GM12878 (cell line): ENCODE results near the gene ATG9A. TPM values are rescaled to one million over a fixed set of nuclear protein-coding genes. Genes with fewer than 3 reads are reported as not detected.

ENCODE experiments used
- ATAC-seq: fragments of 200-7000 bp; cut with Tn5 transposase; 3 replicates; pipeline ENCODE4 v1.9.1; 2020; ENCODE audit warnings: mild to moderate bottlenecking, moderate library complexity
- BruUV-seq: library from RNA; stranded (reverse); fragments of 400-500 nt; replicated peaks from 2 replicates; lab custom pipeline; 2021; lab: Mats Ljungman, UMichigan
- CTCF ChIA-PET: fragments of 300-600 bp; sonication (Branson Sonifier 250); formaldehyde crosslinking; extraction: SDS; loops from one replicate; lab custom pipeline; 2021; ENCODE audit warnings: inconsistent platforms; lab: Yijun Ruan, JAX
- POLR2A ChIA-PET: fragments of 350-600 bp; formaldehyde crosslinking; extraction: SDS; loops from one replicate; lab custom pipeline; 2021; ENCODE audit warnings: inconsistent platforms; lab: Charles Lee
- RAD21 ChIA-PET: fragments of 300-600 bp; sonication (Branson Sonifier 250); formaldehyde crosslinking; loops from one replicate; lab custom pipeline; 2023; ENCODE audit warnings: antibody characterized with exemption; ENCODE audit not compliant: unreplicated experiment; lab: Charles Lee
- SMC1A ChIA-PET: fragments of 300-600 bp; sonication (Branson Sonifier 250); formaldehyde crosslinking; loops from one replicate; lab custom pipeline; 2023; ENCODE audit not compliant: unreplicated experiment, uncharacterized antibody; lab: Charles Lee
- DNase-seq: peaks from one replicate; pipeline ENCODE4 v3.0.0-alpha.2; 2011; ENCODE audit warnings: low read depth, low spot score
- FAIRE-seq: peaks from 3 replicates; lab custom pipeline; 2011; peaks lifted over from hg19 to GRCh38; lab: Jason Lieb, UNC
- H2AFZ ChIP-seq: 2 replicates; pipeline ENCODE4 v1.6.0; 2011; ENCODE audit warnings: low read depth, low read length, control low read depth; ENCODE audit not compliant: control insufficient read depth
- H3K27ac ChIP-seq: 2 replicates; pipeline ENCODE4 v1.5.1; 2011; ENCODE audit warnings: control low read depth; ENCODE audit not compliant: control insufficient read depth, insufficient read depth
- H3K27me3 ChIP-seq, 2 experiments: replicated peaks in 1 of 2; 2 replicates each; pipeline versions ENCODE4 v1.6.0 to v1.6.1; 2011; ENCODE audit warnings: low read length in 1 of 2; ENCODE audit not compliant: control insufficient read depth in 2 of 2, insufficient read depth in 2 of 2
- H3K36me3 ChIP-seq, 2 experiments: 2 replicates each; pipeline ENCODE4 v1.5.1; 2011; ENCODE audit warnings: low read length in 1 of 2; ENCODE audit not compliant: control insufficient read depth in 2 of 2, insufficient read depth in 2 of 2
- H3K4me1 ChIP-seq: 2 replicates; pipeline ENCODE4 v1.6.1; 2011; ENCODE audit warnings: mild to moderate bottlenecking, low read length, moderate library complexity, mixed read lengths; ENCODE audit not compliant: control insufficient read depth, insufficient read depth
- H3K4me2 ChIP-seq: 2 replicates; pipeline ENCODE4 v1.6.0; 2011; ENCODE audit warnings: control low read depth; ENCODE audit not compliant: control insufficient read depth, insufficient read depth
- H3K4me3 ChIP-seq: fragments of 200-600 bp; sonication (generic); 2 replicates; pipeline ENCODE4 v1.5.1; 2016
- H3K79me2 ChIP-seq: 2 replicates; pipeline ENCODE4 v1.6.0; 2011; ENCODE audit warnings: low read length; ENCODE audit not compliant: control insufficient read depth, insufficient read depth
- H3K9ac ChIP-seq: 2 replicates; pipeline ENCODE4 v1.8.0; 2011; ENCODE audit warnings: low read length, control low read depth, mixed read lengths; ENCODE audit not compliant: control insufficient read depth, insufficient read depth
- H3K9me3 ChIP-seq: replicated peaks from 3 replicates; pipeline ENCODE4 v1.5.1; 2011; ENCODE audit warnings: mild to moderate bottlenecking, low read length; ENCODE audit not compliant: control insufficient read depth, insufficient read depth
- H4K20me1 ChIP-seq: 2 replicates; pipeline ENCODE4 v1.6.0; 2011; ENCODE audit not compliant: control insufficient read depth, insufficient read depth
- BACH1 ChIP-seq: fragments of 450-650 bp; IDR thresholded peaks from 2 replicates; pipeline ENCODE4 v1.6.1; 2017; ENCODE audit warnings: mild to moderate bottlenecking, borderline replicate concordance
- EZH2 ChIP-seq: IDR thresholded peaks from 2 replicates; pipeline ENCODE4 v1.6.1; 2012; ENCODE audit warnings: low read depth, mild to moderate bottlenecking, control low read depth, inconsistent platforms, low read length, borderline replicate concordance; ENCODE audit not compliant: control insufficient read depth
- MEF2A ChIP-seq: IDR thresholded peaks from 2 replicates; pipeline ENCODE4 v1.6.1; 2011; ENCODE audit warnings: low read depth, mild to moderate bottlenecking, low read length, moderate library complexity; ENCODE audit not compliant: insufficient read depth
- MXI1 ChIP-seq: fragments of 150-350 bp; IDR thresholded peaks from 2 replicates; pipeline ENCODE4 v1.6.1; 2011; ENCODE audit warnings: low read depth, mild to moderate bottlenecking, inconsistent platforms, low read length, improper control_type of control experiment
- POU2F2 ChIP-seq: IDR thresholded peaks from 3 replicates; pipeline ENCODE4 v1.6.1; 2011; ENCODE audit warnings: low read depth, mild to moderate bottlenecking, low read length, borderline replicate concordance
- SUZ12 ChIP-seq: fragments of 200-600 bp; sonication (generic); IDR thresholded peaks from one replicate; pipeline ENCODE4 v1.6.1; 2018; ENCODE audit warnings: antibody characterized with exemption, mild to moderate bottlenecking; ENCODE audit not compliant: unreplicated experiment
- TCF3 ChIP-seq: IDR thresholded peaks from 2 replicates; pipeline ENCODE4 v1.6.1; 2012; ENCODE audit warnings: low read depth, mild to moderate bottlenecking, low read length, borderline replicate concordance; ENCODE audit not compliant: insufficient read depth
- USF2 ChIP-seq: IDR thresholded peaks from 2 replicates; pipeline ENCODE4 v1.6.1; 2011; ENCODE audit warnings: low read depth, low read length, improper control_type of control experiment, borderline replicate concordance
- WGBS: methylation state at CpG from one replicate; pipeline ENCODE4 v1.1.6; 2016; ENCODE audit warnings: low lambda C conversion rate; ENCODE audit not compliant: insufficient replicate concordance, insufficient coverage; ENCODE audit errors: missing lambda C conversion rate; 5-methylcytosine and 5-hydroxymethylcytosine counted together
- in situ Hi-C: fragments of 300-500 bp; cut with MboI; formaldehyde crosslinking; loops from 9 replicates; pipeline ENCODE4 v1.14.3; 2018; ENCODE audit warnings: mixed read lengths
- intact Hi-C: fragments of 100-400 bp; cut with micrococcal nuclease; formaldehyde crosslinking; loops from one replicate; pipeline ENCODE4 v1.14.2; 2022; ENCODE audit not compliant: unreplicated experiment
- polyA plus RNA-seq, 11 experiments: library from polyadenylated mRNA; depleted of rRNA in 4 of 11; unstranded in 6 of 11; stranded (reverse) in 5 of 11; fragments of >200 nt; fragmentation: Nextera tagmentation in 4 of 11; fragmentation: Illumina TruSeq in 1 of 11; extraction: Ambion mirVana in 4 of 11; extraction: Trizol in 1 of 11; gene quantifications; 1 replicate in 1 of 11; 2 replicates in 10 of 11; pipeline versions ENCODE4 v1.2.1 to v1.2.3, GENCODE V29; 2011 to 2016; ENCODE audit warnings: inconsistent platforms in 2 of 11, missing spikeins in 2 of 11, low read depth in 1 of 11
- total RNA-seq, 4 experiments: library from RNA; depleted of rRNA in 3 of 4; stranded (reverse); fragments of >200 nt in 3 of 4; fragmentation: Illumina TruSeq in 1 of 4; extraction: Trizol in 1 of 4; gene quantifications; 2 replicates each; pipeline versions ENCODE4 v1.2.1 to v1.2.3, GENCODE V29; 2013 to 2021
- TF ChIP-seq, protein P1 (sequence below): fragments of 450-650 bp; IDR thresholded peaks from 2 replicates; pipeline ENCODE4 v1.6.1; 2017; ENCODE audit warnings: antibody characterized with exemption, mild to moderate bottlenecking, moderate library complexity

ATG9A gene
- total and polyA plus RNA-seq, 10 of the 15 experiments (the other 5 are each of a cell fraction or from before 2014, with no cell fraction given): 0.16 to 37.5 (median 14.6) TPM; not detected in 1

DNA sequence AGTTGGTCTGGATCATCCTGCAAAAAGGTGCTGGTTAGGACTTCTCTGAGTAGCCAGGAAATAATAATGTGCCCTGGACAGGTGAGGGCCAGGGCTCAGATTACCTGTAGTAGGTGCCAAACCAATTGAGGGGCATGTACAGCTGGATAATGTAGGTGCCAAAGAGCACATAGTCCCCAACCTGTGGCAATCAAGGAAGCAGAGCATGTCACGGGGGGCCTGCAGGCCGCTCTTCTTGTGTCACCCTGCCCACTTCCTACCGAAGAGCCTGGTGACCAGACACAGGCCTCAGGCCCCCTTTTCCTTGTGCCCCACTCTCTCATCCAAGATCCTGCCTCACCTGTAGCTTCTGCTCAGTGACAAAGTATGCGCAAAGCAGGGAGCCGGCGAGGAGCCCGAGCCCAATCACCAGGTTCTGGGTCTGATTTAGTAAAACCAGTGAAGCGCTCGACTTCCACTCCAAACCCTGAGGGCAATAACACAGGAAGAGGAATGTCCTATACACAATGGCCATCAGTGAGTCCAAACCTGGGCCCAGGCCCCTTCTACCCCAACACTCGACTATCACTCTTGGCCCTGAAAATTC is 15.9 kb downstream of the ATG9A start (continued):
- TF ChIP-seq, protein P1, sequence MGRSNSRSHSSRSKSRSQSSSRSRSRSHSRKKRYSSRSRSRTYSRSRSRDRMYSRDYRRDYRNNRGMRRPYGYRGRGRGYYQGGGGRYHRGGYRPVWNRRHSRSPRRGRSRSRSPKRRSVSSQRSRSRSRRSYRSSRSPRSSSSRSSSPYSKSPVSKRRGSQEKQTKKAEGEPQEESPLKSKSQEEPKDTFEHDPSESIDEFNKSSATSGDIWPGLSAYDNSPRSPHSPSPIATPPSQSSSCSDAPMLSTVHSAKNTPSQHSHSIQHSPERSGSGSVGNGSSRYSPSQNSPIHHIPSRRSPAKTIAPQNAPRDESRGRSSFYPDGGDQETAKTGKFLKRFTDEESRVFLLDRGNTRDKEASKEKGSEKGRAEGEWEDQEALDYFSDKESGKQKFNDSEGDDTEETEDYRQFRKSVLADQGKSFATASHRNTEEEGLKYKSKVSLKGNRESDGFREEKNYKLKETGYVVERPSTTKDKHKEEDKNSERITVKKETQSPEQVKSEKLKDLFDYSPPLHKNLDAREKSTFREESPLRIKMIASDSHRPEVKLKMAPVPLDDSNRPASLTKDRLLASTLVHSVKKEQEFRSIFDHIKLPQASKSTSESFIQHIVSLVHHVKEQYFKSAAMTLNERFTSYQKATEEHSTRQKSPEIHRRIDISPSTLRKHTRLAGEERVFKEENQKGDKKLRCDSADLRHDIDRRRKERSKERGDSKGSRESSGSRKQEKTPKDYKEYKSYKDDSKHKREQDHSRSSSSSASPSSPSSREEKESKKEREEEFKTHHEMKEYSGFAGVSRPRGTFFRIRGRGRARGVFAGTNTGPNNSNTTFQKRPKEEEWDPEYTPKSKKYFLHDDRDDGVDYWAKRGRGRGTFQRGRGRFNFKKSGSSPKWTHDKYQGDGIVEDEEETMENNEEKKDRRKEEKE: no peak

DNA sequence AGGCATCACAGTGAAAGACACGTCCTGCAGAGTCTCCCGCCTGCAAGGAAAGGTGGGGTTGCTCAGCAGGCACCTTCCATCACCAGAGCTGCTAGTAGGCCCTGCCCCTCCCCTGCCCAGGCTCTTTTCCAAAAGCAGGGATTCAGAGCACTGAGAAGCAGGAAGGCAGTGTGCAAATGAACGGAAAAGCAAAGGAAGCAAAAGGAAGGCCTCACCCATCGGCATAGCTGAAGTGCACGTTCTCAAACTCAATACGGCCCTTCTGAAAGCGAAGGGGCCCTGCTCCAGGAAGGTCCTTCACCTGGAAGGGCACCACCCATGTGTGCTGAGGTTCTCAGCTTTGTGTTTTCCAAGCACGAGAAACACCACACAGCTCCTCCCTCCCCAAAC is 16.4 kb downstream of the ATG9A start:
- in situ Hi-C loops: no loop called here

More for the DNA sequence above, 16.4 kb downstream of the ATG9A start:
- Histone ChIP-seq H3K4me2 (no peak overlapping the region), H3K36me3 (peaks cover 0 to 15% of the 10 kb centered on the region in 2 experiments; a peak in 3 of 4 replicates), H4K20me1 (no peaks in the 10 kb centered on the region), H3K4me1 (peaks cover 8% of the 10 kb centered on the region), H3K9ac (no peak overlapping the region), H3K27me3 (no peaks in the 10 kb centered on the region), H3K27ac (no peak overlapping the region), H3K79me2 (peaks cover 6% of the 10 kb centered on the region), H3K4me3 (no peak overlapping the region), H3K9me3 (no peaks in the 10 kb centered on the region), H2AFZ (no peak overlapping the region)
- ATAC-seq: no peak
- intact Hi-C loops: no loop called here
- FAIRE-seq: no peak
- no peak for DNase-seq
- BruUV-seq: no TSS peak
- CTCF ChIA-PET: interaction anchor here (1.4 to 3.0 kb wide), 3 partner anchors 39 to 82 kb away, joined by 4 to 20 read pairs (median 11); partner anchors contain the start of gene SLC23A3
- RAD21 ChIA-PET: no interaction called here
- POLR2A ChIA-PET: no interaction called here
- WGBS: 83% methylated on average over 8 of the region's 8 CpGs
- TF ChIP-seq SUZ12: no peak
- no peak for TF ChIP-seq MEF2A
- no peak for TF ChIP-seq USF2
- TF ChIP-seq BACH1: no peak
- TF ChIP-seq MXI1: no peak
- no peak for TF ChIP-seq POU2F2
- TF ChIP-seq EZH2: no peak
- TF ChIP-seq TCF3: no peak
- SMC1A ChIA-PET: interaction anchor here (1.7 kb wide), 1 partner anchor 42 kb away, joined by 4 read pairs; no protein-coding TSS in a partner anchor
